Muscle layer of colon (tissue), 2 donors: ENCODE results near the gene PICK1.
"Not testable (repeated sequence)": the region's sequence is repeated elsewhere in the genome, so short reads cannot be mapped to it uniquely, and the experiment has no call there.

ENCODE experiments used
- H3K27ac ChIP-seq: one replicate; pipeline ENCODE4 v1.7.0; 2013; ENCODE audit warnings: low read depth, mild to moderate bottlenecking, low read length, moderate library complexity
- H3K27me3 ChIP-seq, 2 donors: one replicate each; pipeline ENCODE4 v1.7.0; 2013; ENCODE audit warnings: low read length in 2 of 2, mild to moderate bottlenecking in 2 of 2; ENCODE audit not compliant: insufficient read depth in 2 of 2, control insufficient read depth in 1 of 2
- H3K36me3 ChIP-seq: one replicate; pipeline ENCODE4 v1.7.0; 2013; ENCODE audit warnings: mild to moderate bottlenecking, low read length; ENCODE audit not compliant: insufficient read depth
- H3K4me1 ChIP-seq: one replicate; pipeline ENCODE4 v1.7.0; 2013; ENCODE audit warnings: mild to moderate bottlenecking, low read length; ENCODE audit not compliant: insufficient read depth
- H3K4me3 ChIP-seq, 2 donors: one replicate each; pipeline ENCODE4 v1.7.0; 2013; ENCODE audit warnings: low read length in 2 of 2, low read depth in 1 of 2, mild to moderate bottlenecking in 1 of 2, moderate library complexity in 1 of 2
- H3K9ac ChIP-seq: one replicate; pipeline ENCODE4 v1.7.0; 2013; ENCODE audit warnings: low read length
- H3K9me3 ChIP-seq: one replicate; pipeline ENCODE4 v1.7.0; 2013; ENCODE audit warnings: mild to moderate bottlenecking, low read length
- donor health status: abdominal sarcoma.
- donor health status: Adenocarcinoma of cecum.

PICK1 gene

GRCh38 chr22:38074181-38075104 is 17.2 kb downstream of the PICK1 start:
- Histone ChIP-seq H3K9me3 (no peaks in the 10 kb centered on the region), H3K27me3 (no peaks in the 10 kb centered on the region), H3K27ac (no peak overlapping the region), H3K4me3 (no peak overlapping the region), H3K9ac (no peak overlapping the region), H3K36me3 (no peaks in the 10 kb centered on the region), H3K4me1 (peaks cover 11% of the 10 kb centered on the region)

DNA sequence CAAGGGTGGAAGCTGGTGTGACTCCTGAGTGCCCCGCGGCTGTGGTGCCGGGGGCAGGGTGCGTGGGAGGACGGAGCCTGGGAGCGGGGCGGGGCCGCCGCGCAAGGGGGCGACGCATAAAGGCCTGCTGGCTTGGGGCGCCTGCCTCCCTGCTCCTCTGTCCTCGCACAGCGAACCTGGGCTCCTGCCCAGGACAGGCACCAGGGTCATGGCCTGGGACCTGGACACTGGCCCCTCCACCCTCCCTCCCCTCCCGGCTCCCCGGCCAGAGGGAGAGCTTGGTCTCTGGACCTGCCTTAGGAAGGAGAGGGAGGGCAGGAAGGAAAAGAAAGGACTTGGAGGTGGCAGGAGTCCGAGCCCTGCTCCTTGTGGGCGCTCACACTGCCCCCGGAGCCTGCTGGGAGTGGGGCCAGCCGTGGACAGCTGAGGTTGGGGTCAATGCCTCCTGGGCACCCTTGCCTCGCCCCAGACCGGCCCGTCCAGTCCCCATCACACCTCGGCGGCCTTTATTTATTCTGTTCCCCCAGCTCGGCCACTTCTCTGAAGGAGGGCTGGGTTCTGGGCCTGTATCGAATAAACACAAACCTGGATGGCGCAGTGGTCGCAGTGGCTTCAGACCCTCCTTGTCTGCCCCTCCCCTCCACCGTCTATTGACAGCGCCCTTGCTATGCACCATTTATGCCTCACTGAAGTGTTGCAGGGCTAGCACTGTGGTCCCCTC is 18.1 kb downstream of the PICK1 start:
- Histone ChIP-seq H3K27ac (no peak overlapping the region), H3K9ac (no peak overlapping the region), H3K4me1 (peaks cover 3% of the 10 kb centered on the region), H3K36me3 (no peaks in the 10 kb centered on the region), H3K4me3 (no peak overlapping the region), H3K9me3 (no peaks in the 10 kb centered on the region), H3K27me3 (peaks cover 0 to 4% of the 10 kb centered on the region in 2 donors)

GRCh38 chr22:38075961-38076360 is 18.8 kb downstream of the PICK1 start:
- Histone ChIP-seq H3K27ac (no peak overlapping the region), H3K9ac (no peak overlapping the region), H3K9me3 (no peaks in the 10 kb centered on the region), H3K36me3 (no peaks in the 10 kb centered on the region), H3K4me1 (no peaks in the 10 kb centered on the region), H3K4me3 (no peak overlapping the region), H3K27me3 (peaks cover 0 to 11% of the 10 kb centered on the region in 2 donors)

DNA sequence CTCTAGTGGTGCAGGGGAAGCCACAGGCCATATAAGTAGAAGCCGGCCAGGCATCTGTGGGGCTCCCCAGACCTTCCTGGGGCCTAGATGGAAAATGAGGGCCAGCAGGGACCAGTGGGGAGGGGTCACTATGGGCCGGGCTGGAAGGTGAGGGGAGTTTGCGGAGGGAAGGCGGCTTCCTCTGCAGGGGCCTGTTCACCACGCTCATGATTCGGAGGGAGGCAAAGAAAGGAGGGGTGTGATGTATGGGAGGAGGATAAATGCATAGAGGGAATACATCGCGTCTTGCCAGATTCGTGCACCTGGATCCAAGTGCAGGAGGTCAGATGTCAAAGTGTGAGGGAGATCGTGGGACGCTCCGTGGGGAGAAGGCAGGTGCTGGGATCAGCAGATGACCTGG is 19.9 kb downstream of the PICK1 start:
- no peak overlapping the region for H3K27ac ChIP-seq
- H3K4me3 ChIP-seq = no peak overlapping the region
- H3K9ac ChIP-seq = no peak overlapping the region
- peaks cover 0 to 19% of the 10 kb centered on the region in 2 donors for H3K27me3 ChIP-seq
- H3K4me1 ChIP-seq = peaks cover 7% of the 10 kb centered on the region
- no peaks in the 10 kb centered on the region for H3K9me3 ChIP-seq
- no peaks in the 10 kb centered on the region for H3K36me3 ChIP-seq

DNA sequence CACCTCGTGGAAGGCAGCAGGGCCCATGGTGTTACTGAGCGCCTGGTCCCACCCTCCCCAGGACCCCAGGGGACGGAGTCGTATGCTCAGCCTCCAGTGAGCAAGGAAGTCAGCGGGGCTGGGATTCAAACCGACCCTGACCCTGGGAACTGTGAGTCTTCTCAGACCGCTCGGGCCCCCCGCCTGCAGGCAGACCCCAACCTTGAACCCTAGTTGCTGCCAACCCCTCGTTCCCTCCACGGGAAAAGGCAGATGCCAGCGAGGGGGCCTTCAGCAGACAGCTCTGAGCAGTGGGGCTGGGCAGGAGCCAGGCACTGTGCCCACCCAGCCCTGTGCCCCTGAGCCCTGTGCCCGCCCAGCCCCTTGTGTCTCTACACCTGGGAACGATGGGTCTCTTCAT is 20.4 kb downstream of the PICK1 start:
- Histone ChIP-seq H3K36me3 (no peaks in the 10 kb centered on the region), H3K4me3 (no peak overlapping the region), H3K27ac (no peak overlapping the region)

GRCh38 chr22:38078046-38078840 is 21.0 kb downstream of the PICK1 start:
- Histone ChIP-seq H3K4me1 (peaks cover 7% of the 10 kb centered on the region), H3K4me3 (no peak overlapping the region), H3K9me3 (no peaks in the 10 kb centered on the region), H3K36me3 (no peaks in the 10 kb centered on the region), H3K27me3 (peaks cover 2 to 31% of the 10 kb centered on the region in 2 donors), H3K9ac (no peak overlapping the region), H3K27ac (no peak overlapping the region)

More for the DNA sequence above, 20.4 kb downstream of the PICK1 start:
- Histone ChIP-seq H3K4me1 (peaks cover 7% of the 10 kb centered on the region), H3K27me3 (peaks cover 0 to 24% of the 10 kb centered on the region in 2 donors), H3K9ac (no peak overlapping the region), H3K9me3 (no peaks in the 10 kb centered on the region)

DNA sequence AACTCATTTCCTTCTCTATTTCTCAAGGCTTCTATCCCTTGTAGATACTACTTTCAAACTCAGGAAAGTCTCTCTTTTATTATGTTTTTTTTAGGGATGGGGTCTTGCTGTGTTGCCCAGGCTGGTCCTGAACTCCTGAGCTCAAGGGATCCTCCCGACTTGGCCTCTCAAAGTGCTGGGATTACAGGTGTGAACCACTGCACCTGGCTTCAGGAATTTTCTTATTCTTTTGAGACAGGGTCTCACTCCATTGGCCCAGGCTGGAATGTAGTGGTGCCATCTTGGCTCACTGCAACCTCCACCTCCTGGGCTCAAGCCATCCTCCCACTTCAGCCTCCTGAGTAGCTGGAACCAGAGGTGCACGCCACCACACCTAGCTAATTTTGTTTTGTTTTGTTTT is 22.0 kb downstream of the PICK1 start:
- H3K27me3 ChIP-seq = peaks cover 3 to 40% of the 10 kb centered on the region in 2 donors
- not testable (repeated sequence) for H3K4me1 ChIP-seq, H3K9me3 ChIP-seq, H3K9ac ChIP-seq, H3K4me3 ChIP-seq, H3K36me3 ChIP-seq, H3K27ac ChIP-seq

DNA sequence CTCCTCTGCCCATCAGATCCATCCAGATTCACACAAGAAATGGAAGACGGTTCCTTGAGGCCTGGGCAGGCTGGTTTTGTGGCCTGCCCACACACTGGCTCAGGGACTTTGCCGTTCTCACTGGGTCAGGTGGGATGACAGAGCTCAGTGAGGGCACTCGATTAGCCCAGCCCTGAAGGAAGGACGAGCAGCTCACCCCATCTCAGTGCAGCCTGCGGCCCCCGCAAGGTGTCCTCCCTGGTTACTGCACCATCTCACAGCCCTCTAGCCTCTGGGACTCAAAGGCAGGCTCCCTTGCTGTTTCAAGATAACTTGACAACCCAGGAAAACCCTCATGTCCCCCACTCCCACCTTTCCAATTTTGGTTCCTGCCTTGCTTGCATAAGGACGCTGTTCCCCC is 22.6 kb downstream of the PICK1 start:
- no peak overlapping the region for H3K27ac ChIP-seq
- H3K9ac ChIP-seq = no peak overlapping the region
- no peak overlapping the region for H3K4me3 ChIP-seq
- peaks cover 3 to 42% of the 10 kb centered on the region in 2 donors for H3K27me3 ChIP-seq
- no peaks in the 10 kb centered on the region for H3K36me3 ChIP-seq
- peaks cover 7% of the 10 kb centered on the region for H3K4me1 ChIP-seq
- H3K9me3 ChIP-seq = no peaks in the 10 kb centered on the region

DNA sequence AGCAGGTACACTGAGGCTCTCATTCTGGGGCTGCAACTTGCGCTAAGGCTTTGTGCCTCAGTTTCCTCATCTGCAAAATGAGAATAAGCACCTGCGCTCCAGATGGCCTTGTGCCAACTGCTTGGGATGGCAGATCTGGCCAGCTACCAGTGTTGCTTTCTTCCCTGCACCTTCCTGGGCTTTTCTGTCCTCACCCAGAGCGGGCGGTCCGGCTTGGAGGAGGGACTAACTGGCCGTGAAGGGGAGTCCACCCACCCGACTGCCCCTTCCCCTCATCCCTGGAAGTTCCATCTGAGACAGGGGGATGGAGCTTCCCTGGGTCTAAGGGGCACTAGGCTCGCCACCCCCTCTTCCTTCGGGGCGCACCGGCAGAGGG is 23.3 kb downstream of the PICK1 start:
- Histone ChIP-seq H3K36me3 (no peaks in the 10 kb centered on the region), H3K4me3 (no peak overlapping the region), H3K4me1 (peaks cover 7% of the 10 kb centered on the region), H3K27me3 (peaks cover 3 to 45% of the 10 kb centered on the region in 2 donors), H3K9me3 (no peaks in the 10 kb centered on the region), H3K9ac (no peak overlapping the region), H3K27ac (no peak overlapping the region)

DNA sequence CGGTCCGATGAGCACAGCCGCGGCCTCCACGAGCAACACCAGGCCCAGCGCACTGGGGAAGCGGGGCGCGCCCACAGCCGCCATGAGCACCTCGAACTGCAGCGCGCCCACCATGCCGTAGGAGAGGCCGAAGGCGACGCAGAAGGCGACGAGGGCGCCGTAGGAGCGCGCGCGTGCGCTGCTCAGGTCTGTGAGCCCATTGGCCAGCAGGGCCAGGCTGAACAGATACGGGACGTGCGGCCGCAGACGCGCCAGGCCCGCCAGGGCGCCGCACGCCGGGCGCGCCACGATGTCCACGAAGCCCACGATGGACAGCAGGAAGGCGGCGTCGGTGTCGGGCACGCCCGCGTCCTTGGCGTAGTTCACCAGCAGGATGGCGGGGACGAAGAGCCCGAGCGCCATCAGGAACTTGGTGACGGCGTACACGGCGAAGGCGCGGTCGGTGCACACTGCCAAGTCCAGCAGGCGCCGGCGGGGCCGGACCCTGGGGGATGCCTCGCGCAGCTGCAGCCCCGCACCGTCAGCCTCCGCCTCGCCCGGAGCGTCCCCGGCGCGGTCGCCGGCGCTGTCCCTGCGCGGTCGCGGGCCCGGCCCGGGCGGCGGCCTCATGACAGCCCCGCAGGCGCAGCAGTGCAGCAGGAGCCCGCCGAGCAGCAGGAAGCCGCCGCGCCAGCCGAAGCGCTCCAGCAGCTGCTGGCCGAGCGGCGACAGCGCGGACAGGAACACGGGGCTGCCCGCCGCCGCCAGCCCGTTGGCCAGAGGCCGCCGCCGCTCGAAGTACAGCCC is 23.8 kb downstream of the PICK1 start:
- Histone ChIP-seq H3K36me3 (no peaks in the 10 kb centered on the region), H3K4me1 (peaks cover 7% of the 10 kb centered on the region), H3K9me3 (no peaks in the 10 kb centered on the region), H3K27me3 (peaks cover 3 to 45% of the 10 kb centered on the region in 2 donors), H3K27ac (no peak overlapping the region), H3K4me3 (peak overlapping the region in 1 of 2 donors; percentile 23), H3K9ac (no peak overlapping the region)
